ENCODE measurements around the gene DBNDD2.

DNA sequence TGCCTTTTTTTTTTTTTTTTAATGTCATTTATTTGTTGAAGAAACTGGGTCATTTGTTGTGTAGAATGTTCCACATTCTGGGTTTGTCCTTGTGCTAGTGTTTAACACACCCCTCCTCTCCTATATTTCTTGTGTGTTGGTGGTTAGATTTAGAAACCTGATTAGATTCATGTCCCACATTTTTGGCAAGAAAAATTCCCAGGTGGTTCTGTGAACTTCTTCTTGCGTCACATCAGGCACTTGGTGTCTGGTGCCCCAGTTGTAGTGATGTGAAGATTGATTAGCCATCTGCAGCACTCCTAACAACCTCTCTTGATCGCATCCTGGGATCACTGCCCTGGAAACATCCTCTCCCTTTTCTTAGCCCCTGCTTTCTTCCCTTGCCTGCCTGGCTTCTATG lies 15.6 kb downstream of the DBNDD2 start:
- TF ChIP-seq, protein P1, sequence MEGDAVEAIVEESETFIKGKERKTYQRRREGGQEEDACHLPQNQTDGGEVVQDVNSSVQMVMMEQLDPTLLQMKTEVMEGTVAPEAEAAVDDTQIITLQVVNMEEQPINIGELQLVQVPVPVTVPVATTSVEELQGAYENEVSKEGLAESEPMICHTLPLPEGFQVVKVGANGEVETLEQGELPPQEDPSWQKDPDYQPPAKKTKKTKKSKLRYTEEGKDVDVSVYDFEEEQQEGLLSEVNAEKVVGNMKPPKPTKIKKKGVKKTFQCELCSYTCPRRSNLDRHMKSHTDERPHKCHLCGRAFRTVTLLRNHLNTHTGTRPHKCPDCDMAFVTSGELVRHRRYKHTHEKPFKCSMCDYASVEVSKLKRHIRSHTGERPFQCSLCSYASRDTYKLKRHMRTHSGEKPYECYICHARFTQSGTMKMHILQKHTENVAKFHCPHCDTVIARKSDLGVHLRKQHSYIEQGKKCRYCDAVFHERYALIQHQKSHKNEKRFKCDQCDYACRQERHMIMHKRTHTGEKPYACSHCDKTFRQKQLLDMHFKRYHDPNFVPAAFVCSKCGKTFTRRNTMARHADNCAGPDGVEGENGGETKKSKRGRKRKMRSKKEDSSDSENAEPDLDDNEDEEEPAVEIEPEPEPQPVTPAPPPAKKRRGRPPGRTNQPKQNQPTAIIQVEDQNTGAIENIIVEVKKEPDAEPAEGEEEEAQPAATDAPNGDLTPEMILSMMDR (conservative IDR thresholded peaks at IDR 0.05; ENCODE audit: low read depth in 2 of 2): no peak
- TF ChIP-seq EZH2 (IDR thresholded peaks at IDR 0.05; ENCODE audit: low read depth, unreplicated experiment) (no peak), EZH2phosphoT487 (IDR thresholded peaks at IDR 0.05; ENCODE audit: unreplicated experiment) (no peak), POLR2AphosphoS5 (IDR thresholded peaks at IDR 0.05; ENCODE audit: low read depth) (no peak), JUNB (IDR thresholded peaks at IDR 0.05; ENCODE audit: unreplicated experiment) (no peak), CREB1 (CRISPR knock-in tag; IDR thresholded peaks at IDR 0.05; ENCODE audit: low read depth) (no peak), NANOG (IDR thresholded peaks at IDR 0.05; ENCODE audit: borderline replicate concordance) (no peak), ZNF331 (CRISPR knock-in tag; IDR thresholded peaks at IDR 0.05; ENCODE audit: low read depth) (no peak)
- TF ChIP-seq, protein P2, sequence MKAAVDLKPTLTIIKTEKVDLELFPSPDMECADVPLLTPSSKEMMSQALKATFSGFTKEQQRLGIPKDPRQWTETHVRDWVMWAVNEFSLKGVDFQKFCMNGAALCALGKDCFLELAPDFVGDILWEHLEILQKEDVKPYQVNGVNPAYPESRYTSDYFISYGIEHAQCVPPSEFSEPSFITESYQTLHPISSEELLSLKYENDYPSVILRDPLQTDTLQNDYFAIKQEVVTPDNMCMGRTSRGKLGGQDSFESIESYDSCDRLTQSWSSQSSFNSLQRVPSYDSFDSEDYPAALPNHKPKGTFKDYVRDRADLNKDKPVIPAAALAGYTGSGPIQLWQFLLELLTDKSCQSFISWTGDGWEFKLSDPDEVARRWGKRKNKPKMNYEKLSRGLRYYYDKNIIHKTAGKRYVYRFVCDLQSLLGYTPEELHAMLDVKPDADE (IDR thresholded peaks at IDR 0.05): no peak
- TF ChIP-seq, protein P3, sequence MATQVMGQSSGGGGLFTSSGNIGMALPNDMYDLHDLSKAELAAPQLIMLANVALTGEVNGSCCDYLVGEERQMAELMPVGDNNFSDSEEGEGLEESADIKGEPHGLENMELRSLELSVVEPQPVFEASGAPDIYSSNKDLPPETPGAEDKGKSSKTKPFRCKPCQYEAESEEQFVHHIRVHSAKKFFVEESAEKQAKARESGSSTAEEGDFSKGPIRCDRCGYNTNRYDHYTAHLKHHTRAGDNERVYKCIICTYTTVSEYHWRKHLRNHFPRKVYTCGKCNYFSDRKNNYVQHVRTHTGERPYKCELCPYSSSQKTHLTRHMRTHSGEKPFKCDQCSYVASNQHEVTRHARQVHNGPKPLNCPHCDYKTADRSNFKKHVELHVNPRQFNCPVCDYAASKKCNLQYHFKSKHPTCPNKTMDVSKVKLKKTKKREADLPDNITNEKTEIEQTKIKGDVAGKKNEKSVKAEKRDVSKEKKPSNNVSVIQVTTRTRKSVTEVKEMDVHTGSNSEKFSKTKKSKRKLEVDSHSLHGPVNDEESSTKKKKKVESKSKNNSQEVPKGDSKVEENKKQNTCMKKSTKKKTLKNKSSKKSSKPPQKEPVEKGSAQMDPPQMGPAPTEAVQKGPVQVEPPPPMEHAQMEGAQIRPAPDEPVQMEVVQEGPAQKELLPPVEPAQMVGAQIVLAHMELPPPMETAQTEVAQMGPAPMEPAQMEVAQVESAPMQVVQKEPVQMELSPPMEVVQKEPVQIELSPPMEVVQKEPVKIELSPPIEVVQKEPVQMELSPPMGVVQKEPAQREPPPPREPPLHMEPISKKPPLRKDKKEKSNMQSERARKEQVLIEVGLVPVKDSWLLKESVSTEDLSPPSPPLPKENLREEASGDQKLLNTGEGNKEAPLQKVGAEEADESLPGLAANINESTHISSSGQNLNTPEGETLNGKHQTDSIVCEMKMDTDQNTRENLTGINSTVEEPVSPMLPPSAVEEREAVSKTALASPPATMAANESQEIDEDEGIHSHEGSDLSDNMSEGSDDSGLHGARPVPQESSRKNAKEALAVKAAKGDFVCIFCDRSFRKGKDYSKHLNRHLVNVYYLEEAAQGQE (IDR thresholded peaks at IDR 0.05; ENCODE audit: unreplicated experiment): no peak

All from GM23338 (cell line).